Measurements from ENCODE around the gene OR1M1.

OR1M1 gene

DNA sequence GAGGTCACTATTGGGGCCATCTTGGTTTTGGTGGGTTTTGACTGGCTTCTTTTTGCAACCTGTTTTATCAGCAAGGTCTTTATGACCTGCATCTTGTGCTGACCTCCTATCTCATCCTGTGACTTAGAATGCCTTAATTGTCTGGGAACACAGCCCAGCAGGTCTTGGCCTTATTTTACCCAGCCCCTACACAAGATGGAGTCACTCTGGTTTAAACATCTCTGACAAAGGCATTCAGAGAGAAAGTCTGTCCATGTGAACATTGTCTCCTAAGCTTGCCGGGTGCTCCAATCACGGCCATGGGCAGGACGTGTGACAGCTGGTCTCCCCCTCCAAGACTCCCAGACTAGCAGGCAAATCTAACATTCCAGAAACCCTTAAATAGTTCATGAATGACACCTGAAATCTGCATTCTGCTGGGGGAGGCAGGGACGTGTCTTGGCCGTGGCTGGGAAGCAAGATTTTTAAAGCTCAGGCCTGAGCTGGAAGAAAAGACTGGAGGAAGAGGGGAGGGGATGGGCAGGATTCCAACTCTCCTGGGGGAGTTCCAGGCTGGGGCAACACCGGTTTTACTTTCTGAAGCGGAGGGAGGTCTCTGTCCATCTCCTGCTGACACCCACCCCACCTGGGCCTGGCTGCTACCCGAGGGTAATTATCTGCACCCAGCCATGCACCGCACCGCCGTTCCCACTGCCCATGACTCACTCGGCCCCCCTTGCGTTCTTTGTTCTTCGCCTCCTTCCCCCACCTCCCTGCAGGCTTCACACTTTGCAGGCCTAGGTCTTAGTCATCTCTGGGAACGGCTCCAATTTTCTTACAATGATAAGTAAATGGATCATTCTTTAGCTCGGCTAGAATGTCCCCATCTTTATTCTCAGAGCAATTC lies 11.6 kb upstream of the OR1M1 start:
- DNase-seq (ENCODE audit: low spot score) = no peak

DNA sequence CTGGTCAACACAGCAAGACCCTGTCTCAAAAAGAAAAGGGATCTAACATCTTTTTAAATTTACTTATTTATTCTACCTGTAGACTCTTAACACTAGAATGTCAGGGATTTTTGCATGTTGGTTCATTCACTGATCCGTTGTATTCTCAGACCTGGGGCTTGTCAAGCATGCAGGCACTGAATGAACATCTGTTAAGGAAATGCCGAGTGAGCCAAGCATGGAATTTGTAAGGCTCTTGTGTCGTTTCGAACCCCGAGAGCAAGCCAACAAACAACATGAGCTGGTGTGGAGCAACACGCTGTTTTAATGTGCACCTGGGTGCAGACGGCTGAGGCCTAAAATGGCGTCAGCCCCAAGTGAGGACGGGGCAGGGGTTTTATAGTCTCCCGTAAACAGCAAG lies 10.0 kb upstream of the OR1M1 start:
- no peak for DNase-seq (ENCODE audit: low spot score)

- no peak for DNase-seq (ENCODE audit: low spot score)
Measured at GRCh38 chr19:9078651-9079050, 8.2 kb upstream of the OR1M1 start.

DNA sequence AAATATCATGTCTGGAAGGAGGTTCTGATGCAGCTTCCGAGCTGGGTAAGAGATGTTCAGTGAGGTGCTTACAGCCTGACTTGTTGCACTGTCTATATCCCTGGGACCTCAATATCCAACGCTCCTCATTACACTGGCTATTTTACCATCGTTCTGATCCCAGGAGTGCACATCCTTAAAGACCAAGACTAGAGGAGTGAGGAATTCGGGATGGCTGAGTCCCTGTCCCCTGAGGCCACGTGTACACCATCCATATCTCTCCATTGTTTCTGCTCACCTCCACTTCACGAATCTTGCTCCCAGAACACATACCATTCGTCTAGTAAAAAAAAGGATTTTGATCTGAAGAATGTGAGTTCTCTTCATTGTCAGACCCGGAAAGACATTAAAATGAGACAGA lies 20.5 kb downstream of the OR1M1 start, which contains the start of gene OR7G2:
TSS of gene OR7G2 (minus strand) at position 101 of the 400 bp plus-strand sequence. CDS start 4,232 bp downstream, outside the sequence.
- DNase-seq (ENCODE audit: low spot score) = no peak

DNA sequence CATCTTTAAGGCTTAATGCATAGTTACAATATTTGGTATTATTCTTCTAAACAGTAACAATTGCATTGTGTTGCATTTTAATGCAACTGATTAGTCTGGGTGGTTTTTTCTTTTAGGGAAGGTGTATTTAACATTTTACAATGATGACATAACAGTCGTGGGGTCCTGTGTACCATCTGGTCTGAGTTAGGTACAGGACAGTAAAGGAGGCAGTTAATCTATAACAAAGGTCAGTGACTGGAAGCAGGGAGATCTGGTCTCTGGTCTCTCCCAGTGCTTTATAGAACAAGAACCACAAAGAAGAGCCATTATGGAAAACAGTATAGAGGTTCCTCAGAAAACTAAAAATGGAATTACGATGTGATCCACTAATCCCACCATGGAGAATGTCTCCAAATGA lies 23.1 kb downstream of the OR1M1 start:
- no peak for DNase-seq (ENCODE audit: low spot score)

DNA sequence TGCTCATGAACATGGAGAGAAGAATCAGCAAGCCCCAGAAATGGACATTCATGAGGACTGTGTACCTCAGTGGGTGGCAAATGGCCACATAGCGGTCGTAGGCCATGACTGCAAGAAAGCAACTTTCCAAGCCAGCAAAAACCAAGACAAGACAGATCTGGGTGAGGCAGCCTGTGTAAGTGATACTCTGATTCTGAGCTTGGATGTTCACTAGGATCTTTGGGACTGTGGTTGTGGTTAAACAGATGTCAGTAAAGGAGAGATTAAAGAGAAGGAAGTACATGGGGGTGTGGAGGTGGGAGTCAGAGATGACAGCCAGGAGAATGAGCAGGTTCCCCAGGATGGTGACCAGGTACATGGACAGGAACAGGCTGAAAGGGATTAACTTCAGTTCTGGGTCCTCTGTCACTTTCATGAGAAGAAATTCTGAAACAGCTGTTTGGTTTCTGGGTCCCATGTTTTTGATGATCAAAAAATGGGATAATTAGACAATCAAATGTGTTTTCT lies 28.5 kb downstream of the OR1M1 start, which contains the start of gene OR7G1:
TSS of gene OR7G1 (minus strand) at position 457 of the 507 bp plus-strand sequence. CDS start at position 457, 0 bp downstream.
- DNase-seq (ENCODE audit: low spot score) = no peak

DNA sequence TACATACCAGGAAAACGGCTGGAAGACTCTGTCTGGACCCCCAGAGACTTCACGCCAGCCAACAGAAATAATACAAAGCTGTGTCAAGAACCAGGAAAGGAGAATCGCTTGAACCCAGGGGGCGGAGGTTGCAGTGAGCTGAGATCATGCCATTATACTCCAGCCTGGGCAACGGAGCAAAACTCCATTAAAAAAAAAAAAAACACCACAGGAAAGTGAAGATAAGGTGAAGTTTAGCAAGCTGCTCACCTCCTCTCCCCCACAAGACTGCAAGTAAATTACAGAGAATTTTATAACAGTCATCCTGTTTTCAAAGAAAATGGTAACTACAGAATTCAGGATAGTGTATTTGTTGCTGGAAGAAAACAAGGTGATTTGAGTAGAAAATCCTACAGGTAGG lies 29.7 kb downstream of the OR1M1 start:
- DNase-seq (ENCODE audit: low spot score) = no peak

DNA sequence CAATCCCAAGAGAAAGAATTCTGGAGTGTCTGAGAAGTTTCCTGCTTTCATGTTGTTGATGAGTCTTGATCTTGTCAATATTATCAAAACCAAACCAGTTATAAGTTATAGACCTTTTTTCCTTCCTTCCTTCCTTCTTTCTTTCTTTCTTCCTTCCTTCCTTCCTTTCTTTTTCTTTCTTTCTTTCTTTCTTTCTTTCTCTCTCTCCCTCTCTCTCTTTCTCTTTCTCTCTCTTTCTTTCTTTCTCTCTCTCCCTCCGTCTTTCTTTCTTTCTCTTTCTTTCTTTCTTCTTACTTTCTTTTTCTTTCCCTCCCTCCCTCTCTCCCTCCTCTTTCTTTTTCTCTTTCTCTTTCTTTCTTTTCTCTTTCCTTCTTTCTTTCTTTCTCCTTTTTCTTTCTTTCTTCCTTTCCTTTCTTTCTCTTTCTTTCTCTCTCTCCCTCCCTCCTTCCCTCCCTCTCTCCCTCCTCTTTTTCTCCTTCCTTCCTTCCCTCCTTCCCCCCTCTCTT lies 40.1 kb downstream of the OR1M1 start, which contains the start of gene OR7G3:
TSS of gene OR7G3 (minus strand) at position 51 of the 506 bp plus-strand sequence. CDS start at position 51, 0 bp downstream.
- DNase-seq (ENCODE audit: low spot score) = no peak

DNA sequence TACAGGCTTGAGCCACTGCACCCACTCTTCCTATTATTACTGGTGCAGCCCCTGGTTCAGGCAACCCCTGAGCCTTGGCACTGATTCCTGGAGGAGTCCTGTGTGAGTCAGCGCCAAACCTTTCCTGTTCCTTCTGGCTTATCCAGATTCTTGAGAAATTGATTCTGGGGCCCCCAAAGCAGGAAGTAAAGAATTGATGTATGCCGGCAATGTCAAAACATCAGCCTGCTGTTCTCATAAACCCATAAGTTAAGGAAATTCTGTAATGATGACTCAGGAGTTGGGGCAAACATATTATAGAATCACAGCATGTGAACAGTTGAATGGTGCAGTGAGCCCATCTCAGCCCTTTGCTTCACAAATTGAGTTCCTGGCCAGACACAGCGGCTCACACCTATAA lies 41.3 kb downstream of the OR1M1 start:
- DNase-seq (ENCODE audit: low spot score) = no peak

DNA sequence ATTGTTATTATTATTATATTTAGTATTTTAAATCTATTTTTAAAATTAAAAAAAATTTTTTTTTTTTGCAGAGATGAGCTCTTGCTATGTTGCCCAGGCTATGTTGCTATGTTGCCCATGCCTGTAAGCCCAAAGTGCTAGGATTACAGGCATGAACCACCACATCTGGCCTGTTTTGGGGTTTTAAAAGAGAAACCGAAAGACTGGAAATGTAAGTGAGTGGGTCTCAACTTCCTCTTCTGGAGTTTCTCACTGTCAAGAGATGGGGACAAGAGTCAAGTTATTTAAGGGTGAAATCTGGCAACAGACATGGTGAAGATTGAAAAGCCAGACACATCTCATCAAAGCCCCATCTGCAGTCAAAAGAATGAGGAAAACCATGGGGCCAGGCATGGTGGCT lies 44.1 kb downstream of the OR1M1 start:
- DNase-seq (ENCODE audit: low spot score) = no peak

- DNase-seq (ENCODE audit: low spot score) = no peak
Measured at GRCh38 chr19:9132422-9132821, 45.6 kb downstream of the OR1M1 start.

GRCh38 chr19:9139609-9140158 lies 52.8 kb downstream of the OR1M1 start:
- DNase-seq (ENCODE audit: low spot score) = peak; percentile 19

DNA sequence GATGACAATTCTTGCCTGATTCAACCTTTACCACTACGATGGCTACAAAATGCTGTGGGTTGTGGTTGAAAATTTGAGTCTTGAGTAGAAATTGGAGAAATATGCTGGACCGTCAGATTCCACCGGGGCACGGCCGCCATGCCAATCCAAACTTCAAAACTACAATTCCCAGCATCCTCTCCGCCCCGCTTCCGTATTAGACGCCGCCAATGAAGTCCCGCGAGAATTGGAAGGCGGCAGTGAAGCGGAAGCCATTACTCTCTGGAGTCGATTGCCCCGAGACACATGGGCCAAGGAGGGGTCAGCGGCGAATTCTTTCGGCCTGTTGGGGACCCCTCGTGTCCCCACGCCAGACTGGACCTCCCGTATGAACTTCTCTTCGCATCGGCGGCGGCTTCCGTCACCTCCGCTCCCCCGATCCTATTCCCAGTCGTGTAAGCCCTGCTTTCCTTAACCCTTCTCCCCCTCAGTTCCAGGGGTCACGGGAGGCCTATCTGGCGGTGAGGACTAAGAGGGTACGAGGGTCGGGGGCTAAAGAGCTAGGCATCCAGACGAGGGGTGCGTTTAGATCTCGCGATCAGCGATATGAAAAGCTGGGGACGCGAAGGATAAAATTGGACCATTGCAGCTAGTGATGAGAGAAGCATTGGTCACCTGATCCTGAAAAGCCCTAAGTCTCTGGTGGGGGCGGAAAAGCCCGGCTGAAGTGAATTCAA lies 53.5 kb downstream of the OR1M1 start, which contains the start of gene ZNF317:
TSS of gene ZNF317 (plus strand) at position 239 of the 716 bp plus-strand sequence. CDS start 15,620 bp downstream, outside the sequence.
- DNase-seq (ENCODE audit: low spot score) = peak; percentile 93

- DNase-seq (ENCODE audit: low spot score) = no peak
Measured at GRCh38 chr19:9144920-9145319, 58.1 kb downstream of the OR1M1 start.

Small RNAs within 50 kb of the gene (small RNA-seq; reads per million reads assigned to genes)
- 0 reads per million in 2 experiments for gene OR1M4P

Data from SK-N-DZ (cell line).